GM12878 (cell line): ENCODE results near the gene CACNA1H.

Experiments used
- CTCF ChIP-seq, 3 experiments: IDR thresholded peaks in 2 of 3; conservative IDR thresholded peaks in 1 of 3; 2 replicates each; pipeline ENCODE4 v1.5.1; 2011; ENCODE audit warnings: low read depth in 3 of 3, low read length in 3 of 3, mild to moderate bottlenecking in 3 of 3, control low read depth in 2 of 3, moderate library complexity in 2 of 3, inconsistent platforms in 1 of 3, mixed read lengths in 1 of 3; ENCODE audit not compliant: control insufficient read depth in 2 of 3, insufficient read depth in 1 of 3; ENCODE audit errors: extremely low read depth in 1 of 3
- EZH2 ChIP-seq: IDR thresholded peaks from 2 replicates; pipeline ENCODE4 v1.6.1; 2012; ENCODE audit warnings: low read depth, mild to moderate bottlenecking, control low read depth, inconsistent platforms, low read length, borderline replicate concordance; ENCODE audit not compliant: control insufficient read depth
- MXI1 ChIP-seq: fragments of 150-350 bp; IDR thresholded peaks from 2 replicates; pipeline ENCODE4 v1.6.1; 2011; ENCODE audit warnings: low read depth, mild to moderate bottlenecking, inconsistent platforms, low read length, improper control_type of control experiment
- MYC ChIP-seq: IDR thresholded peaks from 2 replicates; pipeline ENCODE4 v1.6.1; 2011; ENCODE audit warnings: mild to moderate bottlenecking, low read length, moderate library complexity, inconsistent platforms; ENCODE audit not compliant: insufficient read depth, insufficient replicate concordance, insufficient read length, severe bottlenecking
- RAD21 ChIP-seq: IDR thresholded peaks from 2 replicates; pipeline ENCODE4 v1.6.1; 2011; ENCODE audit warnings: mild to moderate bottlenecking, low read depth, low read length, moderate library complexity; ENCODE audit not compliant: insufficient read depth
- RFX5 ChIP-seq: IDR thresholded peaks from 2 replicates; pipeline ENCODE4 v1.6.1; 2011; ENCODE audit warnings: low read depth, low read length, improper control_type of control experiment
- SP1 ChIP-seq: IDR thresholded peaks from one replicate; pipeline ENCODE4 v1.6.1; 2011; ENCODE audit warnings: low read depth, low read length
- SREBF2 ChIP-seq: IDR thresholded peaks from 2 replicates; pipeline ENCODE4 v1.6.1; 2012; ENCODE audit warnings: mild to moderate bottlenecking, low read length
- TAF1 ChIP-seq: IDR thresholded peaks from 2 replicates; pipeline ENCODE4 v1.6.1; 2011; ENCODE audit warnings: mild to moderate bottlenecking, low read depth, low read length, borderline replicate concordance
- YY1 ChIP-seq: IDR thresholded peaks from 2 replicates; pipeline ENCODE4 v1.6.1; 2011; ENCODE audit warnings: low read depth, mild to moderate bottlenecking, low read length

DNA sequence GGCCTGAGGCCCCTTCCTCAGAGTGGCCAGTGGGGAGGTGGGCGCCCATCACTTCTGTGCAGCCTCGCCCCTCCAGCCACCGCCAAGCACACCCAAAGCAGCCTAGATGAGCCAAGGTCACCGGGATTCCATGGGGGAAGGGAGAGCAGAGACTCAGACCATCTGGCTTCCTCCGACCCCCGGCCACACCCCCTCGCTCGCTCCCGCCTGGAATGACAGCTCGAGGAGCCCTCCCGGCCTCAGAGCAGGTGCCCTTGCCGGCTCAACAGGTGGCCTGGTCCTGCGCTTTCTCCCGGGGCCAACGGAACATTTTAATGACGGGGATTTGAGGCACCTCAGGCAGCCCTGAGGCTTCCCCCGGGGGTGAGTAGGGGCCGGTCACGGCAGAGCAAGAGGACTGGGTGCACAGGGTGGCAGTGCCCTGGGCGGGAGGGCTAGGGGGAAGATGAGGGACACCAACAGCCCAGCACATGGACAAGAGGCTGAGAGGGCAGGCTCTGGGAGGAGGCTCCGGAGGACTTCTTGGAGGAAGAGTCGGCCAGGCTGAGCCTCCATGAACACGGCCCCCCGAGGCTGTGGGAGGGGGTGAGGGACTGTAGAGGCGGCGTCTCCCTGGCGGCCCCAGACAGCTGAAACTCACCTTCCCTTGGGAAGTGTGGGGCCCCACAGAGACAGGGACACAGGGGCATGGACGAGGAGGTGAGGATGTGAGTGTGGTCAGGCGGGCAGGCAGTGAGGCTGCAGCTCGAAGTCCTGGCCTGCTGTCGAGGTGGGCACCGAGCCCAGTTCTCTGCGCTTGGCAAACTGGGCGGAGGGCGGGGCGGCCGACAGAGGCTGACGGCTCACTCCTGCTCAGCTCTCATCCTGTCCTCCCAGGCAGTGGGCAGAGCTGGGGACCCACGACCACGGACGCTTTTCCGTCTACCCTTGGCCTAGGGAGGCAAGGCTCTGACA lies 44.3 kb upstream of the CACNA1H start:
- no peak for TF ChIP-seq RAD21
- TF ChIP-seq SP1 = no peak
- TF ChIP-seq CTCF (IDR thresholded peaks at IDR 0.05 in 2 of 3, conservative IDR thresholded peaks at IDR 0.05 in 1 of 3; ENCODE audit: control insufficient read depth in 2 of 3, extremely low read depth in 1 of 3, insufficient read depth in 1 of 3, low read depth in 3 of 3, low read length in 3 of 3) = no peak
- no peak for TF ChIP-seq MYC
- TF ChIP-seq SREBF2 = no peak
- TF ChIP-seq EZH2 = no peak
- TF ChIP-seq MXI1 = no peak
- TF ChIP-seq YY1 = no peak
- TF ChIP-seq TAF1 = no peak
- no peak for TF ChIP-seq RFX5
